Epithelial cell of esophagus (primary cell): ENCODE results near the gene DHX35.

Experiments used
- DNase-seq: peaks from one replicate; pipeline ENCODE4 v3.0.0; 2010; ENCODE audit warnings: low read depth
- H3K4me3 ChIP-seq: 2 replicates; pipeline ENCODE4 v1.5.1; 2011; ENCODE audit warnings: mild to moderate bottlenecking, low read length, control low read depth
- TF ChIP-seq, protein P1 (sequence below): IDR thresholded peaks from 2 replicates; pipeline ENCODE4 v1.5.1; 2011; ENCODE audit warnings: low read depth, mild to moderate bottlenecking, low read length, control low read depth, inconsistent platforms; ENCODE audit not compliant: insufficient read depth; ENCODE audit errors: missing control alignments

The DHX35 gene

DNA sequence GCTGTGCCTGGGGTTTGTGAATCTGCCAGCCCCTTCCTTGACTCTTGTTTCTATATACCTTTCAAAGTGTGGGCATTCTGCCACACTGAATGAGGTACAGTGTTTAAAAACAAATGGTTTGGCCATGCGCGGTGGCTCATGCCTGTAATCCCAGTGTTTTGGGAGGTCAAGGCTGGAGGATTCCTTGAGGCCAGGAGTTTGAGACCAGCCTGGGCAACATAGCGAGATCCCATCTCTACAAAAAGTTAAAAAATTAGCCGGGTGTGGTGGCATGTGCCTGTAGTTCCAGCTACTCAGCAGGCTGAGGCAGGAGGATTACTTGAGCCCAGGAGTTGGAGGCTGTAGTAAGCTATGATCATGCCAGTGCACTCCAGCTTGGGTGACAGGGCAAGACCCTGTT is 30.2 kb upstream of the DHX35 start:
- no peak for DNase-seq
- H3K4me3 ChIP-seq = no peak overlapping the region
- TF ChIP-seq, protein P1, sequence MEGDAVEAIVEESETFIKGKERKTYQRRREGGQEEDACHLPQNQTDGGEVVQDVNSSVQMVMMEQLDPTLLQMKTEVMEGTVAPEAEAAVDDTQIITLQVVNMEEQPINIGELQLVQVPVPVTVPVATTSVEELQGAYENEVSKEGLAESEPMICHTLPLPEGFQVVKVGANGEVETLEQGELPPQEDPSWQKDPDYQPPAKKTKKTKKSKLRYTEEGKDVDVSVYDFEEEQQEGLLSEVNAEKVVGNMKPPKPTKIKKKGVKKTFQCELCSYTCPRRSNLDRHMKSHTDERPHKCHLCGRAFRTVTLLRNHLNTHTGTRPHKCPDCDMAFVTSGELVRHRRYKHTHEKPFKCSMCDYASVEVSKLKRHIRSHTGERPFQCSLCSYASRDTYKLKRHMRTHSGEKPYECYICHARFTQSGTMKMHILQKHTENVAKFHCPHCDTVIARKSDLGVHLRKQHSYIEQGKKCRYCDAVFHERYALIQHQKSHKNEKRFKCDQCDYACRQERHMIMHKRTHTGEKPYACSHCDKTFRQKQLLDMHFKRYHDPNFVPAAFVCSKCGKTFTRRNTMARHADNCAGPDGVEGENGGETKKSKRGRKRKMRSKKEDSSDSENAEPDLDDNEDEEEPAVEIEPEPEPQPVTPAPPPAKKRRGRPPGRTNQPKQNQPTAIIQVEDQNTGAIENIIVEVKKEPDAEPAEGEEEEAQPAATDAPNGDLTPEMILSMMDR = no peak

DNA sequence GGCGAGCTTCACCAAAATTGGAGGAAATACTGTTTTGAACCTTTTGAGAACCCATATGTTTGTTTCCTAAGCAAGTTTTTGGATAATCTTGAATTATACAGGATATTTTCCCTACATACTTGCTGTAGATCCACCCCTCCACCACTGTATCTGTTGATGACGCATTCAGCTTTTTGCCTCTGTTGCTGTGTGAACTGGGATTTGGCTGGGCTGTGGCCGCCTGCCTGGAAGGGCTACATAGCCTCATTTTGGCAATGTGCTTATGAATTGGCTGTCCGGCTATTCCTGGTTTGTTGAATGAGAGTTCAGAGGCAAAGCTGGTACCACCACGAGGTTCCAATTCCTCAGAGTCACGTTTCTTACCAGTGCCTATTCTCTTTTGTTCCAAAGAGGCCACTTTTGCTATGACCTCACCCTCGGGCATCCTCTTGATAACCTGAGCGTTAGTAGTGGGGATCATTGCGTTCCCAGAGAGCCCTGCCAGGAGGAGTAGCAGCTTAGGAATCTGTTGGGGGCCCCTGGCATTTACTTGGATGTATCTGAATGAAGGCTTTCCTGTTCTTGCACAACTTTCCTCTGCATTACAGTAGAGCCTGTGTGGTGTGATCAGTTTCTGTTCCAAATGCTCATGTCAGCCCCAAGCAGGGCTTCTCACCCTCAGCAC is 29.6 kb upstream of the DHX35 start:
- peak; percentile 78 for DNase-seq
- TF ChIP-seq, protein P1 = no peak
- H3K4me3 ChIP-seq = no peak overlapping the region

DNA sequence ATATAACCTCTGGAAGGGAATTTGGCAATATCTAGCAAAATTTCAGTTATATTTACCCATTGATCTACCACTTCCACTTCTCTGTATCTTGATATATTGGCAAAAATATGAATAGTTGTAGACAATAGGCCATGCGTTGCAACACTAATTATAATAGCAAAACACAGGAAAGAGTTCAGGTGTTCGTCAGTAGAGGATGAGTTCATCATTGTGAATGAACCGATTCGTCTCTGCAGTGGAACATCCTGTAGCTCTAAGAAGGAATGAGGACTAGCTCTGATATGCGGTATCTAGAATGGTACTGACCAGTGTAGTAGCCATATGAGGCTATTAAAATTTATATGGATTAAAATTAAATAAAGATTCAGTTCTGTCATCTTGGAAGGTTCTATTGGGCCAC is 27.6 kb upstream of the DHX35 start:
- TF ChIP-seq, protein P1 = no peak
- peak; percentile 76 for DNase-seq
- H3K4me3 ChIP-seq = no peak overlapping the region

DNA sequence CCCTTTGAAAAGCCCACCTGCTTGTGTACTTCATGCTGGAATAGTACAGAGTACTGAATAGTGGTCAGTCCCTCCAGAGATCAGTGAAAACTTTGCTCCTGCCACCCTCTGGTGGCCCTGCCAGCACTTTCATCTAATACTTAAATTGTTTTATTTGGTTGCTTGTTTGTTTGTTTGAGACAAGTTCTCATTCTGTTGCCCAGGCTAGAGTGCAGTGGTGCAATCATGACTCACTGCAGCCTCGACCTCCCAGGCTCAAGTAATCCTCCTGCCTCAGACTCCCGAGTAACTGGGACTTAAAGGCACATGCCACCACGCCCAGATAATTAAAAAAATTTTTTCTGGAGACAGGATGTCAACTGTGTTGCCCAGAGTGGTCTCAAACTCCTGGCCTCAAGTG is 26.9 kb upstream of the DHX35 start:
- no peak overlapping the region for H3K4me3 ChIP-seq
- TF ChIP-seq, protein P1 = peak; percentile 40
- peak; percentile 55 for DNase-seq

DNA sequence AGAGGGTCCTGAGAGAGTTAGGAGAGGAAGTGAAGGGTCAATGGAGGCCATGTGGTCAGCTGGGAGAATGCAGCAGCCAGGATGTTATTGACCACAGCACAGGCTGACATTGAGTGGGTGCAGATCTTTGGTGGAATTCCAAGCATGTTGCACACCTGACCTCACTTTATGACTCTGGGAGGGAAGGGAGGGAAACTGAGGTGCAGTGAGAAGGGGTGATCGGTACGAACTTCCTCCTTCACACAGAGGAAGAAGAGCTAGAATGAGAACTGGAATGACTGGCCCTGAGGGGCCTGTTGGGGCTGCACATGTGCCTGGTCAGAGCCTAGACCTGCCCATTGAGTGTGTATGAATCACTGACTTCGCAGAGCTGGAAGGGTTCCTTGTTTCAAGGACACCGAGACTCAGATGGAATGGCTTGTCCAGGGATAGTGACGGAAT is 26.2 kb upstream of the DHX35 start:
- no peak overlapping the region for H3K4me3 ChIP-seq
- DNase-seq = peak; percentile 92
- TF ChIP-seq, protein P1 = no peak

DNA sequence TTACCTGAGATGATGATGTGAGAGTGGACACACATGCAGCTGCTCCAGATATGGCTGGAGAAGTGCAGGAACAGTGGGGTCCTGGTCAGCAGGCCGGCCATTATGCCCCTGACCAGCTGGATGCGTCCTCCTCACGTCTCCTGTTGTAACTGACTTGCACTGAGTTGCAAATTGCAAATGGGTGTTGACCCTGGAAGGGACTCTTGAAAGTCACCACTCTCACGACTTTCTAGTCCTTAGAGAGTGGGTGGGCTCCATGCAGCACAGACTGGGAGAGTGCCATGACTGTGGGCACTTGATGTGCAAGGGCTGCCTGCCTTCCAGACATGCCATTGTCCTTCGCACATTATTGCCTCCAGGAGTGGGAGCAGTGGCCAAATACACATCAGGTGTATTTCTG is 25.1 kb upstream of the DHX35 start:
- no peak for DNase-seq
- no peak overlapping the region for H3K4me3 ChIP-seq
- TF ChIP-seq, protein P1 = no peak

DNA sequence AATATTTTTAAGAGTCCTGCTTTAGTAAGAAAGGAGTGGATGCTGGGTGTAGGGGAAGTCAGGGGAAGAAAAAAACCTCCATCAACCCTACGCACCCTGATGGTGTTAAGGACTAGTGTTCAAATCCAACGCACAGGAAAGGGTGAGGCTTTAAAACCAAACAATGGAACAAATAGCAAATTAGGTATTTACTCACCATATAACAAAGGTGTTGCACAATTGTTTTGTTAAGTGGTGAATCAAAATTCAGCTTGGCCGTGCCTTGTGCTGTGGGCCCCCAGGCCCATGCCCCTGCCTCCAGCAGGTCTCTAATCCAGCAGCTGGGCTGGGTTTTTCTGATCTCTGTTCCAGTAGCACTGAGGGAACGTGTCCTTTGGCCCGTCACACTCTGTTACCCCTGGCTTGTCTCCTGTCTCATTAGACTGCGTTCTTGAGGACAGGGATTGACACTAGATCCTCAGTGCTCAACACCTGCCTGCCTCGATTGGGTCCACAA is 24.1 kb upstream of the DHX35 start:
- no peak overlapping the region for H3K4me3 ChIP-seq
- TF ChIP-seq, protein P1 = no peak
- peak; percentile 66 for DNase-seq
